ENCODE measurements around the gene SERPINB1. TPM values are rescaled to one million over a fixed set of nuclear protein-coding genes. Genes with fewer than 3 reads are reported as not detected.

SERPINB1 gene
- total RNA-seq, 2 donors from 2014 or later: 30.6 to 38.5 TPM

DNA sequence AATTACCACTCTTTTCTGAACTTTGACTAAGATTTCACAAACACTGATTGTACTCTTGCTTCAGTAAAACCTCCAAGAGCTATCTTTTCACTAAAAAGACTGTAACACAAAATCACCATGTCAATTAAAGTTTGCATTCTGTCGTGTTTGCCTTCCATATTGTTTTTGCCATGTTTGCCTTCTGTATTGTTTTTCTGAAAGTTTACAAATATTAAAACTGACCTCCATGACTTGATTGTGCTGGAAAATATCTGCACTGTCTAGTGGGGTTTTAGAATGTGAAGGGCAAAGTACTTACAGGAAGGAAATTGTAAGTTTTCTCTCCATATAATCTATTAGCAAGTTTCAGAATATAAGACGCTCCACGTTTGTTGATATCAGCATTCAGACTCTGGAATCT is 3.4 kb downstream of the SERPINB1 start:
- Histone ChIP-seq H3K4me3 (ENCODE audit: low read length) (no peak overlapping the region), H3K9ac (ENCODE audit: extremely low read depth, low read length, poor library complexity, severe bottlenecking) (no peak overlapping the region), H3K9me3 (ENCODE audit: control insufficient read depth, low read length) (no peaks in the 10 kb centered on the region), H3K36me3 (ENCODE audit: control insufficient read depth, insufficient read depth, low read length) (peaks cover 24% of the 10 kb centered on the region), H3K27ac (ENCODE audit: low read depth, low read length) (no peak overlapping the region), H3K27me3 (ENCODE audit: control insufficient read depth, insufficient read depth, low read length, poor library complexity, severe bottlenecking) (no peaks in the 10 kb centered on the region), H3K4me1 (ENCODE audit: control insufficient read depth, insufficient read depth, low read length) (peaks cover 11% of the 10 kb centered on the region)
- Mint-ChIP-seq H3K36me3 (ENCODE audit: low read depth) (peaks cover 45% of the 10 kb centered on the region), H3K4me1 (peaks cover 20% of the 10 kb centered on the region), H3K27ac (no peak overlapping the region), H3K27me3 (ENCODE audit: insufficient read depth) (no peaks in the 10 kb centered on the region), H3K4me3 (no peak overlapping the region), H3K9me3 (no peaks in the 10 kb centered on the region)
- DNase-seq: no peak
- no peak for TF ChIP-seq CTCF (conservative IDR thresholded peaks at IDR 0.05)
- WGBS, 2 experiments (ENCODE audit: insufficient coverage in 1 of 2, insufficient read length in 1 of 2): 95 to 100% methylated on average over 3 of the region's 3 CpGs

DNA sequence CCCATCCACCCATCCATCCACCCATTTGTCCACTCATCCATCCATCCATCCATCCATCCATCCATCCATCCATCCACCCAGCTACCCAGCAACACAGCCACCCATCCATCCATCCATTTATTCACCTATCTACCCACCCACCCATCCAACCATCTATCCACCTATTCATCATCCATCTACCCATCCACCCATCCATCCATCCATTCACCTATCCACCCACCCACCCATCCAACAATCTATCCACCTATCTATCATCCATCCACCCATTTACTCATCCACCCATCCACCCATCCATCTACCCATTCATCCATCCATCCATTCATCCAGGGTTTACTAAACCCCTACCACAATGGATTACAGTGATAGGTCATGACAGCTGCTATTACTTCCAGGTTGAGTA is 7.4 kb downstream of the SERPINB1 start:
- Mint-ChIP-seq H3K4me3 (no peak overlapping the region), H3K4me1 (no peaks in the 10 kb centered on the region)
- no peak for TF ChIP-seq CTCF (conservative IDR thresholded peaks at IDR 0.05)

DNA sequence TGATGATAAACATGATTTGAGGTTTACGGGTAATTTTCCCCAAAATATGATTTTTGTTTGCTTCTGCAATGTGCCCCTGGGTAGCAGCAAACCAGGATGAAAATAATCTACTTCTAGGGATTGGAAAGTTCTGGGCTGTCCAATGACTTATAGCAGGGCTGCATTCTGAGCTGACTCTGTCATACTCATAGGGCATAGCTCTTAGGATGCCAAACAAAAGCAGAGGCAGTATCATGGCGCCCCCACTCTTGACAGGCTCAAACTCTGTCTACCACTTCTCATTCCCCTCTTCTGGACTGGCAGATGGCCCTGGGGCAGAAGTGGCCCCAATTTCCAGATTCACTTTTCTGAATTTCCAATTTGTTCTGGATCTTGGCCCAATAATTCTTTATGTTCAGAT is 10.3 kb downstream of the SERPINB1 start:
- no peaks in the 10 kb centered on the region for H3K27me3 ChIP-seq (ENCODE audit: control insufficient read depth, insufficient read depth, low read length, poor library complexity, severe bottlenecking)
- H3K4me3 ChIP-seq (ENCODE audit: low read length): no peak overlapping the region
- Mint-ChIP-seq H3K9me3 (no peaks in the 10 kb centered on the region), H3K27me3 (ENCODE audit: insufficient read depth) (no peaks in the 10 kb centered on the region), H3K4me1 (no peaks in the 10 kb centered on the region), H3K27ac (no peak overlapping the region), H3K4me3 (no peak overlapping the region), H3K36me3 (ENCODE audit: low read depth) (peaks cover 36% of the 10 kb centered on the region)
- H3K4me1 ChIP-seq (ENCODE audit: control insufficient read depth, insufficient read depth, low read length): no peaks in the 10 kb centered on the region
- DNase-seq: no peak
- no peak overlapping the region for H3K27ac ChIP-seq (ENCODE audit: low read depth, low read length)
- TF ChIP-seq CTCF (conservative IDR thresholded peaks at IDR 0.05): no peak
- peaks cover 13% of the 10 kb centered on the region for H3K36me3 ChIP-seq (ENCODE audit: control insufficient read depth, insufficient read depth, low read length)
- no peak overlapping the region for H3K9ac ChIP-seq (ENCODE audit: extremely low read depth, low read length, poor library complexity, severe bottlenecking)
- WGBS, 2 experiments (ENCODE audit: insufficient coverage in 1 of 2, insufficient read length in 1 of 2): 93 to 100% methylated on average over 2 of the region's 2 CpGs
- no peaks in the 10 kb centered on the region for H3K9me3 ChIP-seq (ENCODE audit: control insufficient read depth, low read length)

More for the DNA sequence above, 7.4 kb downstream of the SERPINB1 start:
- no peak overlapping the region for H3K27ac Mint-ChIP-seq
- H3K36me3 ChIP-seq (ENCODE audit: control insufficient read depth, insufficient read depth, low read length): peaks cover 24% of the 10 kb centered on the region
- no peak for DNase-seq
- no peak overlapping the region for H3K9ac ChIP-seq (ENCODE audit: extremely low read depth, low read length, poor library complexity, severe bottlenecking)
- H3K9me3 Mint-ChIP-seq: no peaks in the 10 kb centered on the region
- H3K4me3 ChIP-seq (ENCODE audit: low read length): no peak overlapping the region
- H3K27ac ChIP-seq (ENCODE audit: low read depth, low read length): no peak overlapping the region
- H3K4me1 ChIP-seq (ENCODE audit: control insufficient read depth, insufficient read depth, low read length): no peaks in the 10 kb centered on the region
- no peaks in the 10 kb centered on the region for H3K9me3 ChIP-seq (ENCODE audit: control insufficient read depth, low read length)
- H3K36me3 Mint-ChIP-seq (ENCODE audit: low read depth): peaks cover 52% of the 10 kb centered on the region
- H3K27me3 Mint-ChIP-seq (ENCODE audit: insufficient read depth): no peaks in the 10 kb centered on the region
- H3K27me3 ChIP-seq (ENCODE audit: control insufficient read depth, insufficient read depth, low read length, poor library complexity, severe bottlenecking): no peaks in the 10 kb centered on the region
